HEK293T (cell line): Measurements from ENCODE around the gene TMED3.

Experiments used
- CTCF ChIA-PET: fragments of 350-600 bp; formaldehyde crosslinking; extraction: SDS; loops from one replicate; lab custom pipeline; 2021; ENCODE audit warnings: antibody characterized with exemption, inconsistent platforms; lab: Yijun Ruan, JAX
- POLR2A ChIA-PET: fragments of 350-600 bp; formaldehyde crosslinking; extraction: SDS; loops from one replicate; lab custom pipeline; 2020; ENCODE audit warnings: antibody characterized with exemption, inconsistent platforms; lab: Yijun Ruan, JAX
- DNase-seq: peaks from one replicate; pipeline ENCODE4 v3.0.0; 2012; ENCODE audit warnings: mixed read lengths; ENCODE audit errors: extremely low spot score
- ARNT ChIP-seq: fragments of 450-650 bp; IDR thresholded peaks from 2 replicates; pipeline ENCODE4 v1.6.1; 2017; ENCODE audit warnings: mild to moderate bottlenecking
- BHLHE40 ChIP-seq: fragments of 450-650 bp; IDR thresholded peaks from 2 replicates; pipeline ENCODE4 v1.6.1; 2016; ENCODE audit warnings: mild to moderate bottlenecking, moderate library complexity, borderline replicate concordance
- CTBP1 ChIP-seq: fragments of 450-650 bp; IDR thresholded peaks from 2 replicates; pipeline ENCODE4 v1.6.1; 2016; ENCODE audit warnings: borderline replicate concordance
- ELF4 ChIP-seq: fragments of 450-650 bp; IDR thresholded peaks from 2 replicates; pipeline ENCODE4 v1.6.1; 2017; ENCODE audit warnings: antibody characterized with exemption
- FOXA1 ChIP-seq: fragments of 450-650 bp; IDR thresholded peaks from 2 replicates; pipeline ENCODE4 v1.6.1; 2016; ENCODE audit warnings: mild to moderate bottlenecking
- FOXK2 ChIP-seq: fragments of 450-650 bp; IDR thresholded peaks from 2 replicates; pipeline ENCODE4 v1.6.1; 2016; ENCODE audit warnings: mild to moderate bottlenecking
- FOXM1 ChIP-seq: fragments of 450-650 bp; IDR thresholded peaks from 2 replicates; pipeline ENCODE4 v1.6.1; 2017; ENCODE audit warnings: mild to moderate bottlenecking, borderline replicate concordance
- HDGF ChIP-seq: fragments of 450-650 bp; IDR thresholded peaks from 2 replicates; pipeline ENCODE4 v1.6.1; 2017; ENCODE audit warnings: antibody characterized with exemption, borderline replicate concordance
- L3MBTL2 ChIP-seq: fragments of 450-650 bp; conservative IDR thresholded peaks from 2 replicates; pipeline ENCODE4 v1.6.1; 2016; ENCODE audit warnings: mild to moderate bottlenecking
- LEF1 ChIP-seq: fragments of 450-650 bp; IDR thresholded peaks from 2 replicates; pipeline ENCODE4 v1.6.1; 2017; ENCODE audit warnings: mild to moderate bottlenecking, borderline replicate concordance
- NFRKB ChIP-seq: fragments of 450-650 bp; IDR thresholded peaks from 2 replicates; pipeline ENCODE4 v1.6.1; 2016; ENCODE audit warnings: mild to moderate bottlenecking, moderate library complexity
- SP1 ChIP-seq: fragments of 450-650 bp; IDR thresholded peaks from 2 replicates; pipeline ENCODE4 v1.6.1; 2017
- SUZ12 ChIP-seq: fragments of 450-650 bp; IDR thresholded peaks from 2 replicates; pipeline ENCODE4 v1.6.1; 2016; ENCODE audit warnings: mild to moderate bottlenecking
- TARDBP ChIP-seq: fragments of 450-650 bp; IDR thresholded peaks from 2 replicates; pipeline ENCODE4 v1.6.1; 2016
- ZNF384 ChIP-seq: fragments of 450-650 bp; IDR thresholded peaks from 2 replicates; pipeline ENCODE4 v1.6.1; 2016
- TF ChIP-seq, protein P1 (sequence below): fragments of 450-650 bp; IDR thresholded peaks from 2 replicates; pipeline ENCODE4 v1.6.1; 2016

TMED3 gene

DNA sequence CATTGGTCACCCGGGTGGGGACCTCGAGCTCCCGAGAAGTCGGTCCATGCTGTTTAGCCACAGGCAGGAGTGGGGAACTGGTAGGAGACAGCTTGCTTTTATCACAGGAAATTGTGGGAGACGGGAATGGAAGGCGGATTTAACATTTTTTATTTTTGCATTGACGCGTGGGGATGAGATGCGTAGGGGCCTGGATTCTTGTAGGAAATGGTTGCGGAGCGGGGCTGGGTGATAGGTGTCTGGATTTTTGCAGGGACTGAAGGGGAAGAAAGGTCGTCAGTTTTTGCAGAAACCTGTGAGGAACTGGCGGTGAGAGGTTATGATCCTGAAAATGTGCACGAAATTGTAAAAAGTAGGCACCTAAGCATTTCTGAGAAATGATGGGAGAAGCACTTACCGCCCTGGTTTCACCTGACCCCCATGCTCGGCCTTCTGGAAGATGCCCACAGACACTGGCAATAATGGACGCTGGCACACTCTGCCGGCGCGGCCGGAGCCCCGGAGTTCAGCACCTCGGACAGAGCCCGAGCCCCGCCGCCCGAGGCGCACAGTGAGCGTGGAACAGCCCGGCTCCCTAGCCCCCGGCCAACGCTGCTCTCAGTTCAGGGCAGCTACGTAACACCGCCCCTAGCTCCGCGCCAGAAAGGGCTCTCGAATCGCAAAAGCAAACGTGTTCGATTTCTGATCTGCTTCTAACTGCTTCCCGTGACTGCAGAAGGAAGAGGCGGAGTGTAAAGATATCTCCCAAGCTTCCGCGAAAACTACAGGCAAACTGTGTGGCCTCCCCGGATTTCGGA, 27.5 kb upstream of the TMED3 start:
- ChIA-PET POLR2A (no interaction called here), CTCF (no interaction called here)
- TF ChIP-seq BHLHE40 (no peak), SUZ12 (no peak), FOXA1 (no peak), L3MBTL2 (no peak), FOXM1 (no peak)
- peak; percentile 81 for DNase-seq

DNA sequence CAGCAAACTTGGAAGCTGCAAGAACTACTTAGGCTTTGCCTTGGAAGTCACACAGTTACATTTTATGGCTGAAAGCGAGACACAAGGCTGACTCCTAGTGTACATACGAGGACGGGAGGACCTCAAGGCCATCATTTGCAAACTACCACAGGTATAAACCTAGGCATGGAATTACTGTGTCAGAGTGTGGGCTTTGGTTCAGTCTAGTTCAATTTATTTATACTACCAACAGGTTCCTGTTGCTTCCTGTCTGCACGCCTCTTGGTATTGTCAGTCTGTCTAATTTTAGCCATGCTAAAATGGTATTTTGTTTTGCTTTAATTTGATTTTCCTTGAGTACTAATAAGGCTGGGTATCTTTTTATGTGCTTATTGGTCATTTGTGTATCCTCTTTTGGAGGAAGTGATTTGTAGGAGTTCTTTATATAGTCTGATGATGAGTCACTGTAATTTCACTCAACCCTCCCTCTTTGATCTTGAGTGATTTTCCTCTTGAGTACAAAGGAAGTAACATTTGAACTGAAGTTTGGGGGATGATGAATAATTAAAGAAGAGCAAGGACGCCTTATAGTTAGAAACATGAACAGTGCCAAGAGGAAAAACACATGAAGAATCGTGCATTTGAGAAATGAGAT, 20.2 kb upstream of the TMED3 start:
- POLR2A ChIA-PET: no interaction called here
- no peak for TF ChIP-seq ELF4
- TF ChIP-seq SUZ12: no peak
- TF ChIP-seq CTBP1: no peak
- no peak for TF ChIP-seq LEF1
- no peak for TF ChIP-seq ZNF384
- TF ChIP-seq ARNT: no peak
- TF ChIP-seq BHLHE40: no peak
- TF ChIP-seq NFRKB: no peak
- no peak for TF ChIP-seq L3MBTL2
- TF ChIP-seq FOXM1: no peak
- TF ChIP-seq HDGF: no peak
- TF ChIP-seq FOXK2: no peak
- no peak for TF ChIP-seq FOXA1
- TF ChIP-seq, protein P1, sequence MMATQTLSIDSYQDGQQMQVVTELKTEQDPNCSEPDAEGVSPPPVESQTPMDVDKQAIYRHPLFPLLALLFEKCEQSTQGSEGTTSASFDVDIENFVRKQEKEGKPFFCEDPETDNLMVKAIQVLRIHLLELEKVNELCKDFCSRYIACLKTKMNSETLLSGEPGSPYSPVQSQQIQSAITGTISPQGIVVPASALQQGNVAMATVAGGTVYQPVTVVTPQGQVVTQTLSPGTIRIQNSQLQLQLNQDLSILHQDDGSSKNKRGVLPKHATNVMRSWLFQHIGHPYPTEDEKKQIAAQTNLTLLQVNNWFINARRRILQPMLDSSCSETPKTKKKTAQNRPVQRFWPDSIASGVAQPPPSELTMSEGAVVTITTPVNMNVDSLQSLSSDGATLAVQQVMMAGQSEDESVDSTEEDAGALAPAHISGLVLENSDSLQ: no peak
- no peak for TF ChIP-seq TARDBP
- DNase-seq: no peak
- CTCF ChIA-PET: no interaction called here

DNA sequence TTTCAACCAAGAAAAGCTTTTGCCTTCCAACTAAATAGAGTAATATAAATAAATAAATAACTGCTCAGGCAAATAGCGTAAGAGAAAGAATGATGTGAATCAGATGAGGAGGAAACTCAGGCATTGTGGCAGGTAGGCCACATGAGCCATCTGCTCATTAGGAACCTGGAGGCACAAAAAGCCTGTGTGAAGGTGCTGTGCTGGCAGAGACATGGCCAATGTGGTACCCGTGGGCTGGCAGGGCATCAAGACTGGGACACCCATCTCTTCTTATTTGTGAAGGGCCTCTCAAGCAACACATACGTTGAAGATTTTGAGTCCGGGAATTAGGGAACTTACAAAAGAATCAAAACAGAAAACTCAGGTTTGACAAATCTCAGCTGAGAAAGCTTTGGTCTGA, 18.9 kb upstream of the TMED3 start:
- DNase-seq: no peak
- POLR2A ChIA-PET: no interaction called here
- CTCF ChIA-PET: no interaction called here
- TF ChIP-seq ARNT (no peak), SUZ12 (no peak), FOXA1 (no peak), L3MBTL2 (no peak), LEF1 (no peak), SP1 (no peak), FOXM1 (no peak), ZNF384 (no peak), HDGF (no peak), FOXK2 (no peak), CTBP1 (no peak), TARDBP (no peak), ELF4 (no peak), NFRKB (no peak), BHLHE40 (no peak)
- TF ChIP-seq, protein P1: no peak

DNA sequence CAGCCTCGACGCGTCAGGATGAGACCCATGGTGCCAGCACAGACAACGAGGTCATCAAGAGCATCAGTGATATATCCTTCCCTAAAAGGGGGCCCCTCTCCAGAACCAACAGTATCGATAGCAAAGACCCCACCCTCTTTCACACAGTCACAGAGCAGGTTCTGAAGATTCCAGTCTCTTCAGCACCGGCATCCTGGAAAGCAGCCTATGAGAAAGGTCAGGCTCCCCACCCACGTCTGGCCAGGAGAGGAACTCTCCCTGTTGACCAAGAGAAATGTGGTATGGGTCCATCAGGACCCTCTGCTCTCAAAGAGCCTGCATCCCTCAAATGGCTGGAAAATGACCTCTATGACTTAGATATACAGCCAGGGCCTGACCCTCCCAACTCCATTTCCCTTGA, 16.8 kb upstream of the TMED3 start:
- POLR2A ChIA-PET: no interaction called here
- CTCF ChIA-PET: no interaction called here
- TF ChIP-seq SUZ12 (no peak), ZNF384 (no peak), SP1 (no peak), ARNT (no peak), FOXK2 (no peak), BHLHE40 (no peak), TARDBP (no peak), L3MBTL2 (no peak), ELF4 (no peak), FOXM1 (no peak), FOXA1 (no peak), CTBP1 (no peak), LEF1 (no peak)

DNA sequence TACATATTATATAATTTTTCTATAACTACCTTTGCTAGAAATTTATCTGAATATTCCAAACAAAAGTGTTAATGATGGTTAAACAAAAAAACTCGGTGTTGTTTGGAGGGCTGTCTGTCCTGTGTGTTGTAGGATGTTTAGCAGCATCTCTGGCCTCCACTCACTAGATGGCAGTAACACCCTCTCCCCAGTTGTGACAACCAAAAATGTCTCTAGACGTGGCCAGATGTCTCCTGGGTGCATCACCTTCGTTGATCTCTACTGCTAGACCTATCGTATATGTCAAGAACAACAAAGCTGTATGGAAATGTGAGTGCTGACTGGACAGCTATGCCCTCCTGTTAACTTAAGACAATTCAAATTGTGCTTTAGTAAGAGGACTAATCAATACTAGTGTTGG, 14.3 kb upstream of the TMED3 start:
- POLR2A ChIA-PET: interaction anchor here (1.5 kb wide), 1 partner anchor 14 kb away, joined by 5 read pairs; the partner anchor contains the start of gene TMED3
- TF ChIP-seq LEF1: no peak
- TF ChIP-seq ELF4: no peak
- no peak for TF ChIP-seq BHLHE40
- TF ChIP-seq FOXK2: no peak
- TF ChIP-seq, protein P1: no peak
- TF ChIP-seq CTBP1: no peak
- no peak for TF ChIP-seq SP1
- TF ChIP-seq ZNF384: no peak
- TF ChIP-seq FOXM1: no peak
- CTCF ChIA-PET: interaction anchor here (2.0 kb wide), 1 partner anchor 14 kb away, joined by 5 read pairs; the partner anchor contains the start of gene TMED3
- DNase-seq: no peak

More for the DNA sequence above, 16.8 kb upstream of the TMED3 start:
- DNase-seq: no peak
